NCI-H526 (cell line): ENCODE measurements around the gene KCNE2.
"Not testable (repeated sequence)": the region's sequence is repeated elsewhere in the genome, so short reads cannot be mapped to it uniquely, and the experiment has no call there.

Source experiments
- DNase-seq, 2 experiments: peaks; one replicate each; lab custom pipeline; 2025; lab: John Stamatoyannopoulos, UW

The KCNE2 gene

GRCh38 chr21:34407294-34407693, 43.5 kb downstream of the KCNE2 start:
- DNase-seq = not testable (repeated sequence)

- DNase-seq = not testable (repeated sequence)
Observed at GRCh38 chr21:34417448-34418077, 53.8 kb downstream of the KCNE2 start.
